Hepatic stellate cell (primary cell): Measurements from ENCODE around the gene MYO7B.
"Not testable (repeated sequence)": the region's sequence is repeated elsewhere in the genome, so short reads cannot be mapped to it uniquely, and the experiment has no call there.

Source experiments
- DNase-seq: peaks from one replicate; pipeline ENCODE4 v3.0.0; 2011; ENCODE audit warnings: low spot score

The MYO7B gene

DNA sequence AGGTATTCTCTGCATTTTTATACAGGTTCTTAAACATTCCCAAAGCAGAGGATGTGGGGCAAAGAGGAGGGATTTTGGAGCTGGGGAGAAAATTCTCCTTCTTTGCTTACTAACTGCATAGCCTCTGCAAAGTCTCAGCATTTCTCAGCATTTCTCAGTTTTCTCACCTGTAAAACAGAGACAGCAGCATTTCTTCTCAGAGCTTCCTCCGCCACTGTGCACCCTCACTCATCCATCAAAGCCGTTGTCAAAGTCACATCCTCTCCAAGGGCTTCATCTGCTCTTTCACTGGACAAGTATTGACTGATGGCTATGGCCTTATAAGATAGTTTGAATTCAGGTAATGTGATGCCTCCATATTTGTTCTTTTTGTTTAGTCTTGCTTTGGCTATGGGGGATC, 17.4 kb downstream of the MYO7B start:
- DNase-seq: no peak

DNA sequence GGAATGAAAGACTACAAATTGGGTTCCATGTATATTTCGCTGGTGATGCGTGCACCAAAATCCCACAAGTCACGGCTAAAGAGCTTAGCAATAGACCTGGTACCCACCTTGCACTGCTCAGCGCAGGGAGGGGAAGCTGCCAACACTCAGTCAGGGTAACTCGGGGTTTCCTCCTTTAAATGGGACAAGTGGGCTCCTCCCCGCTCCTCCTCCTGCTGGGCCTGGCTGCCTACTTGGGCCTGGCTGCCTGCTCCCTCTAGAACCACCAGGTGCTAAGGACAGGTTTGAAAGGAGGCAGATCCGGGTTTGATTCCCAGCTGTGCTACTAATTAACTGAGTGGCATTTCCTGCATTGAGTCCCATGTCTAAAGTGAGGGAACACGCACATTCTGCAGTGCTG, 23.4 kb downstream of the MYO7B start:
- DNase-seq: no peak

DNA sequence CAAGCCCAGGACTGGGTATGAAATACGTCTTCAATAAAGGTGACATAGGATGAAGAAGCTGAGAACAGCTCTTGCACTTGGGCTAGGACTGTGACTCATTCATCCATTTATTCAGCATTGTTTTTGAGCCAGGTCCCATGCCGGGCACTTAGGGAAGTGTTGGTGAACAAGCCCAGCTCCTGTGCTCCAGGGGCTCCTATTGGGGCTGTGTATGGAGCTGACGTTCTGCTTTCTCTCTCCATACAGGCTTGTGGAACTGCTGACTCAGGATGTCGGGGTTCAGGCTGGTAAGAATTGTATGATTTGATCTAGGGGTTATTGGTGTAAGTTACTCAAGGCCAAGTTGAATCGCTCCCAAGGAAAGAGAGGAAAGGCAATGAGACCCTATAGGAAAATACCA, 24.0 kb downstream of the MYO7B start:
- DNase-seq: no peak

DNA sequence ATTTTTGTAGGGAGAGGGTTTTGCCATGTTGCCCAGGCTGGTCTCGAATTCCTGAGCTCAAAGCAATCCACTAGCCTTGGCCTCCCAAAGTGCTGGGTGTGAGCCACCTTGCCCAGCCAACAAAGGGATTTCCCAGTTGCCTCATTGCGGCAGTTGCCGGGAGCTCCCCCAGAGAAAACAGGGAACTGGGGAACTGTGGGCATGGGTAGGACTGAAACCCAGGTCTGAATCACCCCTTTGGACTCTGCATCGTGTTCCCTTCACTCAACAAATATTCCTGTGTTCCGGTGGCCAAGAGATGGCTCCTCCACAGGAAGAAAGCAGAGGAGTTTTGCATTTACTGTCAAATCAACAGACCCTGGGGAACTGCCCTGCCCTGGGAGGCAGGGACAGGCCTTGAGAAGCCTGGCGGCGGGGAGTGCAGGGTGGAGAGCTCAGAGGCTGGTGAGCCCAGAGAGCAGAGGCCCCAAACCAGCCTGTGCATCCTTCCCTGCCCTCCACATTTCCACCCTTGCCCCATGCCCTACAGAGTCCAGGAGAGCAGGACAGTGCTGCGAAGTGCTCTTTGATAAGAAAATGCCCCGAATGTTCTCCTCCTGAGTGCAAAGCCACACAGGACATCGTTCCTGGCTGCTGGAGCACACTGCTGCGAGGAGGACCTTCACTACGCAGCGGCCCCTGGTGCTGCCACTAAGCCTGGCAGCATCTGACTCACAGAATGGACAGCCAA, 24.9 kb downstream of the MYO7B start:
- DNase-seq: no peak

DNA sequence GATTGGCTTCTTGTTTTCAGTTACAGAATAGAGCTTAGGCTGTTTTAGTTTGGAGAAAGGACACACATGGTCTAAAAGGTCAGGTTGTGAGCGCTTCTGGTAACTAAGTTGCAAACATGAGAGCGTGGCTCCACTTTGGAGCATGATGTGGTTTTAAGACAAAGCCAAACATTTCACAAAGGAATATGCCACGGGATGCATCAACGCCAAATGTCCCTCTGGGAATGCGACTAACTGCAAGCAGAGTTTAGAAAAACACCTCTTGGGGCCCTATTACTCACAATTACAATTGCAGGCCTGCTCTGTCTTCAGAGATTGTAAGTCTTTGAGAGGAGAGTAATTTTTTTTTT, 25.4 kb downstream of the MYO7B start:
- DNase-seq: no peak

DNA sequence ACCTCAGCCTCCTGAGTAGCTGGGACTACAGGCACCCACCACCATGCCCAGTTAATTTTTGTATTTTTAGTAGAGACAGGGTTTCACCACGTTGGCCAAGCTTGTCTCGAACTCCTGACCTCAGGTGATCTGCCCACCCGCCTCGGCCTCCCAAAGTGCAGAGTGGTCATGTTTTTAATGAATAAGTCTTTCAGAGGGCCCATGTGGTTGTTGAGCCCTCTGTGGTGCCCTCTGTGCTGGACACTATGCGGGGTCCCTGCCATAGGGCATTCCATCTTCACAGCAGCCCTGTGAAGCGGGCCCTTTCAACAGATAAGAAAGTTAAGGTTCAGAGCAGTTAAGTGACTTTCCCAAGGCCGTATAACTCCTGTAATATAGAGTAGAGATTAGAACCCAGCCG, 25.9 kb downstream of the MYO7B start:
- no peak for DNase-seq

DNA sequence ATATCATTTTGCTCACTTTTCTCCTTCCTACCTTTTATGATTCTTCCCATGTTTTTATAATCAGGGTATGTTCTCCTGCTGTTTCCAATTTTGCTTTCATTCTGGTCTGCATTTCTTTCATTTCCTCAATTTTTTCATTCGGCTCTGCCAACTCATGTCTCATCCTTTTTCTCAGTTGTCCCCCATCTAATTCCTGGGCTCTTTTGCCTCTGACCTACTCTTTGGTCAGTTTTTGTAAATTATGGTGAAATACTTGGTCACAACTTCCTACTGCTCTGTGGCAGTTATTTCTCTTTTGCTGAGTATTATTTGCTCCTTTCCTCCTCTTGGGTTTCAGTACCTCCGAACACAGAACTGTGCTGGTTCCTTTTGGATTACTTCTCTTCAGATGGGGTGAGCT, 27.5 kb downstream of the MYO7B start:
- no peak for DNase-seq

DNA sequence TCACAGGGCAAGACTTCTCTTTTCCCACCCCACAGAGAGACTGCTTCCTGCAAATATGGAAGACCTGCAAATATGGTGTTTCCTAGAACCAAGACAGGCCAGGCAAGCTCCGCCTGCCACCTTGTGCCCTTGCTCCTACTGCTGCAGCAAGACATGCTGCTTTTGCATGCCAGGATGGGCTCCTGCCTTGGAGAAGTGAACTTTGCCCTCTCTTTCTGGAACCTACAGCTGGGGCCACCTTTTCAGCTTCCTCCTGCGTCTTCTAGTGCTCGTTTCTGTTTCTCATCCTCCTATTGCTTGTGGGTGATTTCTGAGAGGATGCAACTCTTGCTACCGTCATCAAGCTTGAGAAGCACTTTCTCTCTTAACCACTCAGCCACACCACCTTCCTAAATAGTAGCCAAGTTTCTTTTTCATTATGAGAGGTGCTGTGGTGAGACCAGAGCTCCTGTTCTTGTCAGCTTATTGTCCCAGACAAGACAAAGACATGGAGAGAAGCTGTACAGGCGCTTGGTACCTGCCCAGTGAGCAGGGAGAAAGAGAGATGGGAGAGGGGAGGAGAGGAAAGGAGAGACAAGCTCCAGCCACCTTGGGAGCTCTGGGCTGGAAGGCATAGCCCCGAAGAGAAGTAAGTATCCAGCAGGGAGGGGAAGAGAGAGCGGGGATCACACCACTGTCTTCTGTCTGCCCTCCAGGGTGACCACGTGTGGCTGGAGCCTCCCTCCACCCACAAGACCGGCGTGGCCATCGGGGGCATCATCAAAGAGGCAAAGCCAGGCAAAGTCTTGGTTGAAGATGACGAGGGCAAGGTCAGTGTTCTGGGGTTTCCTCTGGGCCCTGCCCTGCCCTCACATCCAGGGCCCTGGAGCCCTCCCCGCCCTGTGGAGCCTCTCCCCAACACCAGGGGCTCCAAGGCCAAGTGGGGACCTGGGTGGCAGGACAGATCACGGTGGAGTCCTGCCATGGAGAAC, 28.3 kb downstream of the MYO7B start:
- no peak for DNase-seq

DNA sequence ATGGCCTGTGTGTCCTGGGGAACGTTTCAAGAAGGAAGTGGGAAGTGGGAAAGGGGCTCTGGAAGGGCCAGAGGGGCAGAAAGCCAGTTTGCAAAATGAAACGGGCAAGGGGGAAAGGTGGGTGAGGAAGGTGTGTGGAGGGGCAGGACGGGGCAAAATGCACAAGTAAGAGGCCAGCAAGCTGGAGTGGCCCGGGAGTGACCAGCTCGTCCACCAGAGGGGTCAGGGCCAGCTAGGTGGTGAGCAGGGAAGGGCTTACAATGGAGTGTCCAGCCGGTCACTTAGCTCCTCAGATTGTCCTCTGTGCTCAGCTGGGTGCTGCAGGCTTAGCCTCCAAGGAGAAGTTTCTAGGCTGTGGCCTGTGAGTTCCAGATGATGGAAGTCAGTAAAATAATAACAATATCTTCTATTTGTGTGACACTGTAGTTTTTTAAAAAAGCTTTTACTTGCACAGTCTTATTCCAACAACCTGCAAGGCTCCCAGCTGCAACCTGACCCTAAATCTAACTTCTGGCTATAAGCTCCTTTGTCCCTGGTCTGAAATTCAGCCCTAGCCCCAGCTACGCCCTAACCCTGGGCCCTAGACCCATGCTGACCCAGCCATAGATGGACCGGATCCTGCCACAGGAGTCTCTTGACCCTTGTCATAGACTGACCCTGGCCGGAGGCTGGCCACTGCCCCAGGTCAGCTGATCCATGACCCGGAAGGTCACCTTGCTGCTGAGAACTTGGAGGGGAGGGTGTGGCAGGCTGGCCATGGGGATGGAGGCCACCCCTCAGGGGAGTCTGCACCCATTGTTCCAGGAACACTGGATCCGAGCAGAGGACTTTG, 29.2 kb downstream of the MYO7B start:
- no peak for DNase-seq

DNA sequence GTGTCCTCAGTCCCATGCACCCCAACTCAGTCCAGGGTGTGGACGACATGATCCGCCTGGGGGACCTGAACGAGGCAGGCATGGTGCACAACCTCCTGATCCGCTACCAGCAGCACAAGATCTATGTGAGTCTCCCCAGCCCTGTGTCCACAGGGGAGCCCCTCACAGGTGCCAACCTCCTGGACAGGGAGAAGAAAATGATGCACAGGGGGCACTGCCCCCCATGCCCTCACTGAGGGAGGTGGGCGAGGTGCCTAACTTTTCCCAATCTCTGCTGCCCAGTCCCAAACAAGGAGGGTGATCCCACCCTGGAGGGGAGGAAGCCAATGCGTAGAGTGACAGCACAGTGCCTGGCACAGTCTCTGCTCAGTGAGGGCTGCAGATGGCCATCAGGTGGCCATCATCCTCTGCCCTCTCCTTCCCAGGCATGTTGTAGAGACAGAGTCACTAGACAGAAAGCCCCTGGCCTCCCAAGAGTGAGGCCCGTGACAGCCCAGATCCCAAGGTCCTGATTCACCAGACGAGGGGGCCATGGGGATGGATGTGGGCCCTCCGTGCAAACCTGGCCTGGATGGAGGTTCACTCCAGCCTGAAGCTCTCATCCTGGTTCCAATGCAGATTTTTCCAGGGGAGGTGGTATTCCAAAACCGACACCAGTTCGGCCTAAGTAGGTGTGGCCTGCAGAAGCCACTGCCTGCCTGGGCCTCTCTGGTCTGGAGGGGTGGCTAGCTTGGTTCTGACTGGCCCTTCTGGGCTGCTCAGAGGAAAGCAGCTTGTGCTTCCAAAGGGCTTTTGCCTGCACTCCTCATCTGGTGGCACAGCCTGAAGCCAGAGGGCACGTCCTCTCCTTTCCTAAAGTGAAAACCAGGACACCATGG, 30.0 kb downstream of the MYO7B start:
- no peak for DNase-seq

DNA sequence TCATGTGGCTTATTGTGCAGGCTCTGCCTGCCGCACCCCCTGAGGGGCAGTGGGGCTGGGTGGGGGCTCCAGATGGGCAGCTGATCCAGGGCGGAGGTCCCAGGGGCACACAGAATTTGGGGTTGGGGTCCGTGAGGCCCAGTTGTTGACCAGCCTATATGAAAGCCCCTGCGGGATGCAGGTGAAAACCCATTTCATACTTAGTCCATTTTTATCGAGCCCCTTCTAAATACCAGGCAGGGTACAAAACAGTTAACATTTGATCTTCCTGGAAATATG, 30.6 kb downstream of the MYO7B start:
- no peak for DNase-seq

DNA sequence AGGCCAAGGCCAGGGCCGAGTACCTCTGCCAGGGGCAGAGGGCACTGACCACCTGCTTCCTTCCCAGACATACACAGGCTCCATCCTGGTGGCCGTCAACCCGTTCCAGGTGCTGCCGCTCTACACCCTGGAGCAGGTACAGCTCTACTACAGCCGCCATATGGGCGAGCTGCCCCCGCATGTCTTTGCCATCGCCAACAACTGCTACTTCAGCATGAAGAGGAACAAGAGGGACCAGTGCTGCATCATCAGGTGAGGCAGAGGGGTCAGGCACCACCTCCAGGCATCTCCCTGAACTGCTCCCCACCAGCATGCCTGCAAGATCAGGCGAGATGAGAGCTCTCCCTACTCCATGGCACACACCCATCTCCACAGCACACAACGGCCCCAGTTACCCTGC, 31.1 kb downstream of the MYO7B start:
- no peak for DNase-seq

DNA sequence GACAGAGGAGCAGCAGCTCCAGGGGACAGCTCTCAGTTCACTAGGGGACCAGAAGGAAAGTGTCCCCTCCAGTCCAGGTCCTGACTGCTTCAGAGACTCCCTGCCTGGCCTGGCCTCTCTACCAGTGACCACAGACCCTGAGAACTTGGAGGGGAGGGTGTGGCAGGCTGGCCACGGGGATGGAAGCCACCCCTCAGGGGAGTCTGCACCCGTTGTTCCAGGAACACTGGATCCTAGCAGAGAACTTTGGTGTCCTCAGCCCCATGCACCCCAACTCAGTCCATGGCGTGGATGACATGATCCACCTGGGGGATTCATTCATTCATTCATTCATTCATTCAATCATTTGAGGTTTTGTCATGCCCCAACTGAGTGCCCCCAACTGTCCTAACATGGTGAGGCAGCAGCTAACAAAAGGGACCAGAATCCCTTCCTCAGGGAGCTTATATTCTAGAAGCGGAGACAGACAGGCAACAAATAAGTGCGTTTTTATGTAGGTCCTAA, 31.9 kb downstream of the MYO7B start:
- no peak for DNase-seq

DNA sequence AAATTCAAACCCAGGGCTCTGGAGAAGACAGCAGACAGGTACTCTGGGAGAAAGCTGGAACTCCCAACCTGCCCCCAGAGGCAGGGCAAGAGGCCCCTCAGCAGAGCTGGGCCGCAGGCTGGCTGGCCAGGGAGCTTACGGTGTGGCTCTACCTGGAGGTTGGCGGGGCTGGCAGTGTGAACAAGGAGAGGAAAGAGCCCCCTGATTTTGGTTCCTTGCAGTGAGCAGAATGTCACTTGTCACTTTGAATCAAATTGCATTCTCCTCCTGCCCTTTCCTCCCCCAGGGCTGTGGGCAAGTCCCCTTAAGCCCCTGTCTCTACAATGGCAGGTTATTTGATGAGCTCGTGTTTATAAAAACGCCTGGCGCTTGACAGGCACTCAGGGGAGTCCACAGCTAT, 32.6 kb downstream of the MYO7B start:
- no peak for DNase-seq

DNA sequence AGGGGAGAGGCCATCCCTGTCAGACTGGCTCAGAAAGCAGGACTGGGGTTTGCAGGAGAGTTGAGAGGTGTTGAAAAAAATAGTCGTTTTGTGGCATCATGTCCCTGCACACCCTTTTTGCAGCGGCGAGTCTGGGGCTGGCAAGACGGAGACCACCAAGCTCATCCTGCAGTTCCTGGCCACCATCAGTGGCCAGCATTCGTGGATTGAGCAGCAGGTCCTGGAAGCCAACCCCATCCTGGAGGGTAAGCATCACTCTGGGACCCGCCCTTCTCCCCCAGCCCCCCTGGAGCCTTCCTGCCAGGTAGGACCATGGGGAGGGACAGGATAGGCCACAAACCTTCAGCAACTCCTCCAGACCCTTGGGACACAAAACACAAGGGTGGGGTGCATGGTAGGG, 34.2 kb downstream of the MYO7B start:
- no peak for DNase-seq

DNA sequence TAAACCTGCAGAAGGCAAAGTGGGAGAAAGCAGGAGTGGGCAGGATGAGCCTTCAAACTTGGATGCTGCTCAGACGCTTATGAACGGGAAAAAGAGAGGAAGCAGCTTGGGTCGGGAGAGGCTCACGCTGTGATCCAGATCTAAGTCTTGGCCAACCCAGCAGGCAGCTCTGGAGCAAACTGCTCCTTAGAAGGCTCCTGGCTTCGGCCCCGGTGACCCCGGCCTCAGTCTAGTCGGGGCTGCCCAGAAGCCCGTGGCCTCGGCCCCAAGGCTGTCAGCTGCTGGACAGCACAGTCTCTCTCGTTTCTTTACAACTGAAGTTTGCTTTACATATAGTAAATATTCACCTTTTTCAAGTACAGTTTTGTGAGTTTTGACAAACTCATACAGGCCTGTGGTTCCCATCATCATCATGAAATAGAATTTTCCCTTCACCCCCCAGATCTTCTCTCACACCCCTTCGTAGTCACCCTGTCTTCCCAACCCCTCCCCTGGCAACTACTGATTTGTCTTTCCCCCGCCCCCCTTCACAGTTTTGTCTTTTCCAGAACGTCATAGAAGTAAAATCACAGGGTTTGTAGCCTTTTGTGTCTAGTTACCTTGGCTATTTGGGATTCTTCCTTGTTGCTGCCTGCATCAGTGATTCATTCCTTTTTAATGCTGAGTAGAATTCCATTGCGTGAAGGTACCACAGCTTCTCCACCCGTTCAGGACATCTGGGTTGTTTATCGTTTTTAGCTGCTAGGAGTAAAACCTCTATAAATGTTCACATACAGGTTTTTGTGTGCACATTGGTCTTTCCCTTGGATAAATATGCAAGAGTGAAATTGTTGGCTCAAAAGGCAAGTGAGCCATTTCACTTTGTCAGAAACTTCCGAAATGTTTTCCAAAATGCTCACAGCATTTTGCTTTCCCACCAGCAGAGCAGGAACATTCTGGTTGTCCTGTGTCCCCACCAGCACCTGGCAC, 35.1 kb downstream of the MYO7B start:
- DNase-seq: no peak

DNA sequence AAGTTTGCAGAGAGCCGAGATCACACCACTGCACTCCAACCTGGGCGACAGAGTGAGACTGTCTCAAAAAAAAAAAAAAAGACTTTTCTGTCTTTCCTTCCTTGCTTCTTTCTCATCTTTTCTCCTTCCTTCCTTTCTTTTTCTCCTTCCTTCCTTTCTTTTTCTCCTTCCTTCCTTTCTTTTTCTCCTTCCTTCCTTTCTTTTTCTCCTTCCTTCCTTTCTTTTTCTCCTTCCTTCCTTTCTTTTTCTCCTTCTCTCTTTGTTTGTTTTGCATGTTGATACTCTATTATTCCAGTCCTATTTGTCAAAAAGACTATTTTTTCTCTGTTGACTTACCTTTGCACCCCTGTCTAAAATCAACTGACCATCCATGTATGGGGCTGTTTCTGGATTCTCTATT, 36.9 kb downstream of the MYO7B start:
- DNase-seq: not testable (repeated sequence)

DNA sequence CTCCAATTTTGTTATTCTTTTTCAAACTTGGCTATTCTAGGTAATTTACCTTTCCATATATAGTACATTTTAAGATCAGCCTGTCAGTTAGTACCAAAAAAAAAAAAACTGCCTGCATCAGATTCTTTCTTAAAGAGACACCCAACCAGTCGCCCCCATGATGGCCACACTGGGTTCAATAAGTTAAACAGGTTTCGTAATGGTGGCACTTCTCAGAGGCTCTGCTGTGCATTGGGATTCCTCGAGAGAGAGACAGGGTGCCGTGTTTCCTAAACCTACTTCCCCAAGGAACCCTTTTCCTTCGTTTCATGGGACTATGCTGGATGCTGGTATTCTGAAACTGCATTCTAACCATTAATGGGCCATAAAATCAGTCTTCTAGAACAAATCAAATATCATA, 37.4 kb downstream of the MYO7B start:
- no peak for DNase-seq

DNA sequence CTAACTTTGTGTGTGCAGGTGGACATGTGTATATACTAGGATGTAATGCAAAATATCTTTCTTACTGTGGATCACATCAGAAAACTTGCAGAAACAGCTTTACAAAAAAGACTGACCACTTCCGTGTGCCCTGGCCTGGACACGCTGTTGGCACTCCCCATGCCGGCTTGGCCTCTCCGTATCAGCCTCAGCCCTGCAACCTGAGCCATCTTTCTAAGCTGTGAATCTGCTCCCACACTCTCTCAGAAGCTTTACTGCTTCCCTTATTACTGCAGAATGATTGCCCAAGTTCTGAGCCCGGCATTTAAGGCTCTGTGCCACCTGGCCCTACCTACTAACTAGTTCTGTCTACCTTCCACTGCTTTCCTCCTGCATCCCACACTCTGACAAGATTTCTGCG, 37.8 kb downstream of the MYO7B start:
- no peak for DNase-seq

DNA sequence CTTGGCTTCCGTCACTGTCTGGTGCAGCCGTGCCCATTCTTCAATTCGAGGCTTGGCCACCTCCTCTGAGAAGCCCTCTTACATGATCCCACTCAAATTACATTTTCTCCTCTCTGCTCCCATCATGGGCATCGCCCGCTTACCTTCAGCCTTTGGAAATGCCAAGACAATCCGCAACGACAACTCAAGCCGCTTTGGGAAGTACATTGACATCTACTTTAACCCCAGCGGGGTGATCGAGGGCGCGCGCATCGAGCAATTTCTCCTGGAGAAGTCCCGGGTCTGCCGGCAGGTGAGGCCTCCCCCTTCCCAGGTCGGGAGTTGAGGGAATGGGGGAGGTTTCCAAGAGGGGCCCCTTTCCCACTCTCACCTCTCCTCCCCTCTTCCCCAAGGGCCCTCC, 38.3 kb downstream of the MYO7B start:
- no peak for DNase-seq

DNA sequence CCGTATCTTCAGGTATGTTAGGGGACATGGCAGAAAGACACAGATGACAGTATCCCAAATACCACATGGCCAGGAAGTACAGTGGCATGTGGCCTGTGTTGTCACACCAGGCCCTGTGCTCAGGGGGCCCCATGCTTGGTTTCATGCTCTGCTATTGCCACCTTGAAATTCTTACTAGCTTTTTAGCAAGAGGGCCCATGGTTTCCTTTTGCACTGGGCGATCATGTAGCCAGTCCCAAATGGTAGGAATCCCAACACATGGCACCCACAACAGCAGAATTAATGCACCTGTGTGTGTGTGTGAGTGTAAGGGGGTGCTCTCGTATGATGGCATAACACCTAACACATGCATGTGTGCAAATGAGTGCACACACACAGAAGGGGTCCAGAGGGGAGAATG, 39.2 kb downstream of the MYO7B start:
- no peak for DNase-seq
